ENCODE data around the gene ANKAR. TPM values are rescaled to one million over a fixed set of nuclear protein-coding genes. Genes with fewer than 3 reads are reported as not detected.
"Not testable (repeated sequence)": the region's sequence is repeated elsewhere in the genome, so short reads cannot be mapped to it uniquely, and the experiment has no call there.

ANKAR gene
- total RNA-seq, 1 donor from 2014 or later, result 10.7 TPM

- intact Hi-C loops (cut with DNase I), result no loop called here
- H3K4me1 ChIP-seq, result no peaks in the 10 kb centered on the region
- H3K27me3 ChIP-seq, result no peaks in the 10 kb centered on the region
- no peak for TF ChIP-seq CTCF (IDR thresholded peaks at IDR 0.05)
- H3K27ac ChIP-seq, result no peak overlapping the region
- no peaks in the 10 kb centered on the region for H3K36me3 ChIP-seq
- H3K9me3 ChIP-seq, result no peaks in the 10 kb centered on the region
- H3K4me3 ChIP-seq, result no peak overlapping the region
- no peak for ATAC-seq
- no peak for DNase-seq
Observed at GRCh38 chr2:189685540-189686229, 11.2 kb downstream of the ANKAR start.

- H3K36me3 ChIP-seq; intact Hi-C loops (cut with DNase I); H3K9me3 ChIP-seq; DNase-seq; H3K4me1 ChIP-seq; ATAC-seq; H3K27ac ChIP-seq; H3K4me3 ChIP-seq; H3K27me3 ChIP-seq: not testable (repeated sequence)
Observed at GRCh38 chr2:189687796-189688195, 13.3 kb downstream of the ANKAR start.

GRCh38 chr2:189696223-189696622, 21.8 kb downstream of the ANKAR start:
- intact Hi-C loops (cut with DNase I), result no loop called here
- DNase-seq (no peak), ATAC-seq (no peak)
- Histone ChIP-seq H3K4me3 (no peak overlapping the region), H3K9me3 (no peaks in the 10 kb centered on the region), H3K27me3 (no peaks in the 10 kb centered on the region), H3K27ac (no peak overlapping the region), H3K4me1 (no peaks in the 10 kb centered on the region), H3K36me3 (no peaks in the 10 kb centered on the region)
- no peak for TF ChIP-seq CTCF (IDR thresholded peaks at IDR 0.05)

GRCh38 chr2:189698020-189698887, 23.8 kb downstream of the ANKAR start:
- peak; percentile 70 for TF ChIP-seq CTCF (IDR thresholded peaks at IDR 0.05)
- H3K27me3 ChIP-seq, result no peaks in the 10 kb centered on the region
- no peaks in the 10 kb centered on the region for H3K9me3 ChIP-seq
- intact Hi-C loops (cut with DNase I), result no loop called here
- ATAC-seq, result peak; percentile 64
- H3K4me3 ChIP-seq, result no peak overlapping the region
- H3K4me1 ChIP-seq, result no peaks in the 10 kb centered on the region
- no peak overlapping the region for H3K27ac ChIP-seq
- no peaks in the 10 kb centered on the region for H3K36me3 ChIP-seq
- DNase-seq, result no peak

- no peak for ATAC-seq
- intact Hi-C loops (cut with DNase I), result loop anchor here (5.0 kb wide), 1 partner anchor 43 kb away; no protein-coding TSS in a partner anchor
Observed at GRCh38 chr2:189700681-189701080, 26.2 kb downstream of the ANKAR start.

More at GRCh38 chr2:189700681-189701080, 26.2 kb downstream of the ANKAR start:
- Histone ChIP-seq H3K27me3 (no peaks in the 10 kb centered on the region), H3K4me3 (no peak overlapping the region), H3K27ac (no peak overlapping the region), H3K36me3 (peaks cover 5% of the 10 kb centered on the region), H3K9me3 (no peaks in the 10 kb centered on the region), H3K4me1 (no peaks in the 10 kb centered on the region)
- no peak for DNase-seq
- no peak for TF ChIP-seq CTCF (IDR thresholded peaks at IDR 0.05)
